GM19328 (cell line): ENCODE results near the gene RPL21.
"Not testable (repeated sequence)": the region's sequence is repeated elsewhere in the genome, so short reads cannot be mapped to it uniquely, and the experiment has no call there.

Experiments
- ATAC-seq: cut with Tn5 transposase; IDR thresholded peaks from one replicate; pipeline ENCODE4 v1.9.1; 2021; ENCODE audit warnings: mild to moderate bottlenecking, moderate library complexity; ENCODE audit not compliant: unreplicated experiment

RPL21 gene

GRCh38 chr13:27251166-27252091 lies at the start of gene RPL21:
Gene RPL21 (plus strand): TSS chr13:27251558. CDS start chr13:27253777, 2,219 bp downstream.
- ATAC-seq = peak; percentile 91

GRCh38 chr13:27201661-27202060 lies 49.7 kb upstream of the RPL21 start:
- ATAC-seq = no peak

GRCh38 chr13:27203186-27203585 lies 48.2 kb upstream of the RPL21 start:
- ATAC-seq = no peak

GRCh38 chr13:27203854-27204253 lies 47.5 kb upstream of the RPL21 start:
- no peak for ATAC-seq

GRCh38 chr13:27208514-27208913 lies 42.8 kb upstream of the RPL21 start:
- ATAC-seq = no peak

GRCh38 chr13:27211271-27211670 lies 40.1 kb upstream of the RPL21 start:
- no peak for ATAC-seq

GRCh38 chr13:27211771-27212364 lies 39.5 kb upstream of the RPL21 start:
- ATAC-seq = no peak

- ATAC-seq = not testable (repeated sequence)
Measured at GRCh38 chr13:27213386-27213785, 38.0 kb upstream of the RPL21 start.

- ATAC-seq = not testable (repeated sequence)
Measured at GRCh38 chr13:27217791-27218190, 33.6 kb upstream of the RPL21 start.

- not testable (repeated sequence) for ATAC-seq
Measured at GRCh38 chr13:27218861-27219260, 32.5 kb upstream of the RPL21 start.

GRCh38 chr13:27219611-27220010 lies 31.7 kb upstream of the RPL21 start:
- ATAC-seq = no peak

- ATAC-seq = not testable (repeated sequence)
Measured at GRCh38 chr13:27222100-27222499, 29.3 kb upstream of the RPL21 start.

- no peak for ATAC-seq
Measured at GRCh38 chr13:27226991-27227390, 24.4 kb upstream of the RPL21 start.

GRCh38 chr13:27228131-27228530 lies 23.2 kb upstream of the RPL21 start:
- ATAC-seq = no peak

GRCh38 chr13:27229642-27230041 lies 21.7 kb upstream of the RPL21 start:
- ATAC-seq = no peak

- no peak for ATAC-seq
Measured at GRCh38 chr13:27233964-27234363, 17.4 kb upstream of the RPL21 start.

- no peak for ATAC-seq
Measured at GRCh38 chr13:27236478-27236877, 14.9 kb upstream of the RPL21 start.

- no peak for ATAC-seq
Measured at GRCh38 chr13:27242702-27243101, 8.7 kb upstream of the RPL21 start.

- no peak for ATAC-seq
Measured at GRCh38 chr13:27245610-27246009, 5.7 kb upstream of the RPL21 start.

GRCh38 chr13:27250833-27251165 lies 559 bp upstream of the RPL21 start:
- peak; percentile 6 for ATAC-seq

GRCh38 chr13:27252467-27252866 lies 1.1 kb downstream of the RPL21 start:
- ATAC-seq = no peak

- ATAC-seq = no peak
Measured at GRCh38 chr13:27257233-27257568, 5.8 kb downstream of the RPL21 start.
